Keratinocyte (primary cell): Measurements from ENCODE around the gene GPR39. TPM values are rescaled to one million over a fixed set of nuclear protein-coding genes. Genes with fewer than 3 reads are reported as not detected.

Experiments
- DNase-seq: peaks from one replicate; pipeline ENCODE4 v3.0.0-alpha.2; 2011; ENCODE audit warnings: low read depth, missing footprints, low spot score
- FAIRE-seq: peaks from 2 replicates; lab custom pipeline; 2011; peaks lifted over from hg19 to GRCh38; lab: Jason Lieb, UNC
- H2AFZ ChIP-seq: 2 replicates; pipeline ENCODE4 v1.6.0; 2012; ENCODE audit warnings: low read length, control low read depth, inconsistent platforms; ENCODE audit not compliant: control insufficient read depth
- H3K27ac ChIP-seq: 2 replicates; pipeline ENCODE4 v1.5.1; 2011; ENCODE audit warnings: low read length; ENCODE audit not compliant: control insufficient read depth, insufficient read depth
- H3K27me3 ChIP-seq: 3 replicates; pipeline ENCODE4 v1.6.0; 2011; ENCODE audit warnings: low read length; ENCODE audit not compliant: control insufficient read depth, insufficient read depth; ENCODE audit errors: extremely low read depth
- H3K36me3 ChIP-seq, 2 experiments: 2 replicates in 1 of 2; 3 replicates in 1 of 2; pipeline ENCODE4 v1.5.1; 2011; ENCODE audit warnings: low read length in 2 of 2, mild to moderate bottlenecking in 1 of 2; ENCODE audit not compliant: control insufficient read depth in 2 of 2, insufficient read depth in 2 of 2; ENCODE audit errors: extremely low read depth in 1 of 2
- H3K4me1 ChIP-seq: 3 replicates; pipeline ENCODE4 v1.5.1; 2011; ENCODE audit warnings: low read length; ENCODE audit not compliant: control insufficient read depth, insufficient read depth; ENCODE audit errors: extremely low read depth
- H3K4me2 ChIP-seq: 3 replicates; pipeline ENCODE4 v1.6.0; 2011; ENCODE audit warnings: low read depth, low read length; ENCODE audit not compliant: control insufficient read depth, insufficient read depth; ENCODE audit errors: extremely low read depth
- H3K4me3 ChIP-seq, 3 experiments: fragments of 200-600 bp in 1 of 3; sonication (generic) in 1 of 3; 2 replicates in 2 of 3; 3 replicates in 1 of 3; pipeline ENCODE4 v1.5.1; 2011 to 2016; ENCODE audit warnings: low read length in 3 of 3, mild to moderate bottlenecking in 3 of 3, control low read depth in 2 of 3, inconsistent platforms in 1 of 3, low read depth in 1 of 3, mixed read lengths in 1 of 3, mixed run types in 1 of 3, moderate library complexity in 1 of 3; ENCODE audit not compliant: control insufficient read depth in 2 of 3, insufficient read depth in 2 of 3; ENCODE audit errors: extremely low read depth in 1 of 3
- H3K79me2 ChIP-seq: 2 replicates; pipeline ENCODE4 v1.6.0; 2012; ENCODE audit warnings: low read length; ENCODE audit not compliant: control insufficient read depth, insufficient read depth
- H3K9ac ChIP-seq: 3 replicates; pipeline ENCODE4 v1.6.0; 2011; ENCODE audit warnings: low read length; ENCODE audit not compliant: control insufficient read depth, insufficient read depth; ENCODE audit errors: extremely low read depth
- H3K9me1 ChIP-seq: 3 replicates; pipeline ENCODE4 v1.6.0; 2011; ENCODE audit warnings: low read length; ENCODE audit not compliant: control insufficient read depth, insufficient read depth; ENCODE audit errors: extremely low read depth
- H3K9me3 ChIP-seq: 2 replicates; pipeline ENCODE4 v1.5.1; 2012; ENCODE audit warnings: low read depth, low read length; ENCODE audit not compliant: control insufficient read depth
- H4K20me1 ChIP-seq: 3 replicates; pipeline ENCODE4 v1.6.0; 2011; ENCODE audit warnings: low read length; ENCODE audit not compliant: control insufficient read depth, insufficient read depth; ENCODE audit errors: extremely low read depth
- CTCF ChIP-seq, 3 experiments: IDR thresholded peaks in 1 of 3; conservative IDR thresholded peaks in 1 of 3; optimal IDR thresholded peaks in 1 of 3; 2 replicates in 2 of 3; 3 replicates in 1 of 3; pipeline versions ENCODE3 to v1.5.1; 2011; ENCODE audit warnings: low read length in 3 of 3, mild to moderate bottlenecking in 3 of 3, moderate library complexity in 2 of 3, control low read depth in 1 of 3, inconsistent platforms in 1 of 3; ENCODE audit not compliant: insufficient read depth in 2 of 3; ENCODE audit errors: extremely low read depth in 1 of 3
- EZH2 ChIP-seq: IDR thresholded peaks from one replicate; pipeline ENCODE4 v1.6.1; 2012; ENCODE audit warnings: inconsistent platforms, mild to moderate bottlenecking, low read length, moderate library complexity
- dilution Hi-C: fragments of 300-500 bp; cut with MboI; formaldehyde crosslinking; loops from one replicate; pipeline ENCODE4 v1.7.0; 2020; ENCODE audit warnings: low sequenced_read_pairs; ENCODE audit not compliant: extremely low pct_ligation_motif_present
- polyA plus RNA-seq, 5 experiments: library from polyadenylated mRNA; depleted of rRNA in 3 of 5; stranded (reverse) in 3 of 5; stranded (forward) in 1 of 5; unstranded in 1 of 5; fragments of >200 nt; gene quantifications; 1 replicate in 1 of 5; 2 replicates in 3 of 5; 3 replicates in 1 of 5; pipeline versions ENCODE4 v1.2.1 to v1.2.3, GENCODE V29; 2011 to 2012; ENCODE audit warnings: missing spikeins in 2 of 5, low read depth in 1 of 5, low replicate concordance in 1 of 5

Gene GPR39
- polyA plus RNA-seq, 1 donor (not counting 4 experiments of a cell fraction or from before 2014, with no cell fraction given): 4.7 TPM

- Histone ChIP-seq H2AFZ (no peak overlapping the region), H3K27me3 (no peaks in the 10 kb centered on the region), H3K9me1 (no peaks in the 10 kb centered on the region), H3K36me3 (no peaks in the 10 kb centered on the region), H3K27ac (no peak overlapping the region), H3K9ac (no peak overlapping the region), H3K4me3 (no peak overlapping the region), H3K79me2 (no peaks in the 10 kb centered on the region), H3K9me3 (no peaks in the 10 kb centered on the region), H3K4me2 (peak overlapping the region; percentile 36), H3K4me1 (peaks cover 3% of the 10 kb centered on the region), H4K20me1 (no peaks in the 10 kb centered on the region)
- FAIRE-seq (peak; percentile 82), DNase-seq (no peak)
- no peak for TF ChIP-seq EZH2
- TF ChIP-seq CTCF (optimal IDR thresholded peaks at IDR 0.05 in 1 of 3, IDR thresholded peaks at IDR 0.05 in 1 of 3, conservative IDR thresholded peaks at IDR 0.05 in 1 of 3; ENCODE audit: extremely low read depth in 1 of 3, insufficient read depth in 2 of 3, low read length in 3 of 3): no peak
- dilution Hi-C loops: no loop called here
Observed at GRCh38 chr2:132654968-132655367, 238.4 kb downstream of the GPR39 start.

GRCh38 chr2:132656266-132656975 is 239.8 kb downstream of the GPR39 start:
- Histone ChIP-seq H4K20me1 (no peaks in the 10 kb centered on the region), H3K4me1 (peaks cover 3% of the 10 kb centered on the region), H3K27ac (no peak overlapping the region), H3K9me3 (no peaks in the 10 kb centered on the region), H2AFZ (no peak overlapping the region), H3K79me2 (no peaks in the 10 kb centered on the region), H3K4me3 (no peak overlapping the region), H3K9me1 (no peaks in the 10 kb centered on the region), H3K27me3 (no peaks in the 10 kb centered on the region), H3K36me3 (no peaks in the 10 kb centered on the region), H3K9ac (no peak overlapping the region), H3K4me2 (no peak overlapping the region)
- TF ChIP-seq EZH2 (no peak), CTCF (optimal IDR thresholded peaks at IDR 0.05 in 1 of 3, IDR thresholded peaks at IDR 0.05 in 1 of 3, conservative IDR thresholded peaks at IDR 0.05 in 1 of 3; ENCODE audit: extremely low read depth in 1 of 3, insufficient read depth in 2 of 3, low read length in 3 of 3) (no peak)
- DNase-seq: no peak
- dilution Hi-C loops: no loop called here
- FAIRE-seq: no peak
